ENCODE data around the gene COBL. TPM values are rescaled to one million over a fixed set of nuclear protein-coding genes. Genes with fewer than 3 reads are reported as not detected.

COBL gene
- total and polyA plus RNA-seq, 10 of the 15 experiments (the other 5 are each of a cell fraction or from before 2014, with no cell fraction given), result 0.21 TPM; not detected in 9

DNA sequence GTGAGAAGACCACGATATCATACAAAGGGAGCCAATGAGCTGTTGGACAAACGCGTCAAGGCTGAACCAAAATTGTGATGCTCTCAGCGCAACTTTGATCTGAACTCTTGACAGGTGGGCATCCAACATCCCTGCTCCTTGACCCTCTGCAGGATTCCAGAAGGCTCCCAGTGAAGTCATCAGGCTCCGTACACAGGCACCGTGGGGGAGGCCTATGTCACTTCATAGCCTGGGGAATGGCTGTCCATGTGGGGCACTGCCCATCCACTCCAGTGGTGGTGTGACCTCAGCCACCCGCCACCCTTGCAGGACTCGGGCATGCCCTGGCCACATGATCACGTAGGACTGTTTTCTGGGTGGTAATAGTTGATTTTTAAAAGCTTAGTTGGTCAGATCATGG is 300.1 kb downstream of the COBL start (continued):
- TF ChIP-seq ZZZ3 (IDR thresholded peaks at IDR 0.05; ENCODE audit: control insufficient read depth, insufficient read length, low read depth) (no peak), EZH2 (IDR thresholded peaks at IDR 0.05; ENCODE audit: borderline replicate concordance, control insufficient read depth, low read depth, low read length) (no peak), FOXK2 (IDR thresholded peaks at IDR 0.05) (no peak), HDGF (IDR thresholded peaks at IDR 0.05) (no peak), ZNF384 (IDR thresholded peaks at IDR 0.05; ENCODE audit: borderline replicate concordance, low read depth, low read length) (no peak)
- TF ChIP-seq, protein P1, sequence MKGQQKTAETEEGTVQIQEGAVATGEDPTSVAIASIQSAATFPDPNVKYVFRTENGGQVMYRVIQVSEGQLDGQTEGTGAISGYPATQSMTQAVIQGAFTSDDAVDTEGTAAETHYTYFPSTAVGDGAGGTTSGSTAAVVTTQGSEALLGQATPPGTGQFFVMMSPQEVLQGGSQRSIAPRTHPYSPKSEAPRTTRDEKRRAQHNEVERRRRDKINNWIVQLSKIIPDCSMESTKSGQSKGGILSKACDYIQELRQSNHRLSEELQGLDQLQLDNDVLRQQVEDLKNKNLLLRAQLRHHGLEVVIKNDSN (IDR thresholded peaks at IDR 0.05; ENCODE audit: borderline replicate concordance, extremely low read length, insufficient read depth, low read depth, low read length), result no peak

DNA sequence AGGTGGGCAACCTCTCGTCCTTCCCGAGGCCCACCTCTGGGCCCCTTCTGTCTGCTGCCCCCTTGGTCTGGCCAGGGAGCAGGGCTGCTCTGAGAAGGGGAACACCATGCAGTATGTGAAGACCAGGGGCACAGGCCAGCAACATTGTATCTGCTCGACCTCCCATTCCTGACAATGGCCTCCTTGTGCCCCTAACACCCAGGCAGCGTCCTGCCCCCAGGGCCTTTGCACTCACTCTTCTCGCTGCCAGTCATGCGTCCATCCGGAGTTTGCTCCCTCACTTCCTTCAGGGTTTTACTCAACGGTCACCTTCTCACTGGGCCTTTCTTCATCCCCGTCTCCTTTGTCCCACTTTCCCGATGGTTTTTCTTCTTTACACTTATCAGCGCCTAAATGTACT is 301.0 kb downstream of the COBL start:
- RAD21 ChIA-PET (ENCODE audit: unreplicated experiment), result no interaction called here
- TF ChIP-seq ZZZ3 (IDR thresholded peaks at IDR 0.05; ENCODE audit: control insufficient read depth, insufficient read length, low read depth) (no peak), KLF5 (IDR thresholded peaks at IDR 0.05; ENCODE audit: partially characterized antibody) (no peak)
- TF ChIP-seq, protein P1 (IDR thresholded peaks at IDR 0.05; ENCODE audit: borderline replicate concordance, extremely low read length, insufficient read depth, low read depth, low read length), result no peak
- no peaks in the 10 kb centered on the region for H3K27me3 ChIP-seq (replicated peaks in 1 of 2; ENCODE audit: control insufficient read depth in 2 of 2, insufficient read depth in 2 of 2, low read length in 1 of 2)
- no peak for FAIRE-seq
- no peak overlapping the region for H3K4me2 ChIP-seq (ENCODE audit: control insufficient read depth, insufficient read depth)
- intact Hi-C loops (cut with micrococcal nuclease; ENCODE audit: unreplicated experiment) (no loop called here), in situ Hi-C loops (cut with MboI) (no loop called here)
- H3K4me3 ChIP-seq, result no peak overlapping the region
- no peaks in the 10 kb centered on the region for H3K4me1 ChIP-seq (ENCODE audit: control insufficient read depth, insufficient read depth, low read length)
- H3K79me2 ChIP-seq (ENCODE audit: control insufficient read depth, insufficient read depth, low read length), result no peaks in the 10 kb centered on the region
- CTCF ChIA-PET, result no interaction called here
- ATAC-seq, result no peak
- no peaks in the 10 kb centered on the region for H4K20me1 ChIP-seq (ENCODE audit: control insufficient read depth, insufficient read depth)
- no TSS peak for BruUV-seq (replicated peaks)
- H3K9ac ChIP-seq (ENCODE audit: control insufficient read depth, insufficient read depth, low read length), result no peak overlapping the region
- no peaks in the 10 kb centered on the region; the same call in 2 of the 3 replicates for H3K9me3 ChIP-seq (replicated peaks; ENCODE audit: control insufficient read depth, insufficient read depth, low read length)
- H2AFZ ChIP-seq (ENCODE audit: control insufficient read depth, low read depth, low read length), result no peak overlapping the region
- SMC1A ChIA-PET (ENCODE audit: uncharacterized antibody, unreplicated experiment), result no interaction called here
- no peaks in the 10 kb centered on the region for H3K36me3 ChIP-seq (ENCODE audit: control insufficient read depth in 2 of 2, insufficient read depth in 2 of 2, low read length in 1 of 2)
- no peak overlapping the region for H3K27ac ChIP-seq (ENCODE audit: control insufficient read depth, insufficient read depth)
- no peak for DNase-seq (ENCODE audit: low read depth, low spot score)
- 21% methylated on average over 11 of the region's 11 CpGs for WGBS (ENCODE audit: insufficient coverage, insufficient replicate concordance, low lambda C conversion rate, missing lambda C conversion rate)
- POLR2A ChIA-PET, result no interaction called here

Measured in GM12878 (cell line).